ENCODE data around the gene APBB2.

DNA sequence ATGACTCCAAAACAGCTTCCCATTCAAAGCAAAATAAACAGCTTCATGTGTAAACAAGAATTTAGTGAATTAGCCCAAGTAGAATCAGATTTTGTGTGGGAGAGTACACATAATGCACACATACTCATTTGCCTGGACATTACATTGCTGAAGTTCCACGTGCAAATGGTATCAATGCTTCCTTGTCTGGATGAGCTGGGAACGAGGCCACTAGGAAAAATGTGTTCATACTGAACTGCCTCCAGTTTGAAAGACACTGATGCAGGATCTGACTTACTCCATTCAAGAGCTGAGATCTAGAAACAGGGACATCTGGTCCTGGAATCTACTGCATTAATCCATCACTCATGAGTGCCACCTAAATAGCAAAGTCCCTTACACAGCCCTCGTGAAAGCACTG lies 228.0 kb downstream of the APBB2 start:
- no peak for TF ChIP-seq ZBED1 (IDR thresholded peaks at IDR 0.05; ENCODE audit: borderline replicate concordance)
- TF ChIP-seq, protein P1, sequence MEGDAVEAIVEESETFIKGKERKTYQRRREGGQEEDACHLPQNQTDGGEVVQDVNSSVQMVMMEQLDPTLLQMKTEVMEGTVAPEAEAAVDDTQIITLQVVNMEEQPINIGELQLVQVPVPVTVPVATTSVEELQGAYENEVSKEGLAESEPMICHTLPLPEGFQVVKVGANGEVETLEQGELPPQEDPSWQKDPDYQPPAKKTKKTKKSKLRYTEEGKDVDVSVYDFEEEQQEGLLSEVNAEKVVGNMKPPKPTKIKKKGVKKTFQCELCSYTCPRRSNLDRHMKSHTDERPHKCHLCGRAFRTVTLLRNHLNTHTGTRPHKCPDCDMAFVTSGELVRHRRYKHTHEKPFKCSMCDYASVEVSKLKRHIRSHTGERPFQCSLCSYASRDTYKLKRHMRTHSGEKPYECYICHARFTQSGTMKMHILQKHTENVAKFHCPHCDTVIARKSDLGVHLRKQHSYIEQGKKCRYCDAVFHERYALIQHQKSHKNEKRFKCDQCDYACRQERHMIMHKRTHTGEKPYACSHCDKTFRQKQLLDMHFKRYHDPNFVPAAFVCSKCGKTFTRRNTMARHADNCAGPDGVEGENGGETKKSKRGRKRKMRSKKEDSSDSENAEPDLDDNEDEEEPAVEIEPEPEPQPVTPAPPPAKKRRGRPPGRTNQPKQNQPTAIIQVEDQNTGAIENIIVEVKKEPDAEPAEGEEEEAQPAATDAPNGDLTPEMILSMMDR (IDR thresholded peaks at IDR 0.05 in 2 of 3, conservative IDR thresholded peaks at IDR 0.05 in 1 of 3; ENCODE audit: control insufficient read depth in 2 of 3, extremely low read depth in 1 of 3, insufficient read depth in 1 of 3, low read depth in 3 of 3, low read length in 3 of 3), result no peak
- TF ChIP-seq, protein P2, sequence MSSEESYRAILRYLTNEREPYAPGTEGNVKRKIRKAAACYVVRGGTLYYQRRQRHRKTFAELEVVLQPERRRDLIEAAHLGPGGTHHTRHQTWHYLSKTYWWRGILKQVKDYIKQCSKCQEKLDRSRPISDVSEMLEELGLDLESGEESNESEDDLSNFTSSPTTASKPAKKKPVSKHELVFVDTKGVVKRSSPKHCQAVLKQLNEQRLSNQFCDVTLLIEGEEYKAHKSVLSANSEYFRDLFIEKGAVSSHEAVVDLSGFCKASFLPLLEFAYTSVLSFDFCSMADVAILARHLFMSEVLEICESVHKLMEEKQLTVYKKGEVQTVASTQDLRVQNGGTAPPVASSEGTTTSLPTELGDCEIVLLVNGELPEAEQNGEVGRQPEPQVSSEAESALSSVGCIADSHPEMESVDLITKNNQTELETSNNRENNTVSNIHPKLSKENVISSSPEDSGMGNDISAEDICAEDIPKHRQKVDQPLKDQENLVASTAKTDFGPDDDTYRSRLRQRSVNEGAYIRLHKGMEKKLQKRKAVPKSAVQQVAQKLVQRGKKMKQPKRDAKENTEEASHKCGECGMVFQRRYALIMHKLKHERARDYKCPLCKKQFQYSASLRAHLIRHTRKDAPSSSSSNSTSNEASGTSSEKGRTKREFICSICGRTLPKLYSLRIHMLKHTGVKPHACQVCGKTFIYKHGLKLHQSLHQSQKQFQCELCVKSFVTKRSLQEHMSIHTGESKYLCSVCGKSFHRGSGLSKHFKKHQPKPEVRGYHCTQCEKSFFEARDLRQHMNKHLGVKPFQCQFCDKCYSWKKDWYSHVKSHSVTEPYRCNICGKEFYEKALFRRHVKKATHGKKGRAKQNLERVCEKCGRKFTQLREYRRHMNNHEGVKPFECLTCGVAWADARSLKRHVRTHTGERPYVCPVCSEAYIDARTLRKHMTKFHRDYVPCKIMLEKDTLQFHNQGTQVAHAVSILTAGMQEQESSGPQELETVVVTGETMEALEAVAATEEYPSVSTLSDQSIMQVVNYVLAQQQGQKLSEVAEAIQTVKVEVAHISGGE (CRISPR knock-in tag; IDR thresholded peaks at IDR 0.05), result no peak
- TF ChIP-seq MXI1 (IDR thresholded peaks at IDR 0.05; ENCODE audit: low read depth, low read length), result no peak
- TF ChIP-seq, protein P3, sequence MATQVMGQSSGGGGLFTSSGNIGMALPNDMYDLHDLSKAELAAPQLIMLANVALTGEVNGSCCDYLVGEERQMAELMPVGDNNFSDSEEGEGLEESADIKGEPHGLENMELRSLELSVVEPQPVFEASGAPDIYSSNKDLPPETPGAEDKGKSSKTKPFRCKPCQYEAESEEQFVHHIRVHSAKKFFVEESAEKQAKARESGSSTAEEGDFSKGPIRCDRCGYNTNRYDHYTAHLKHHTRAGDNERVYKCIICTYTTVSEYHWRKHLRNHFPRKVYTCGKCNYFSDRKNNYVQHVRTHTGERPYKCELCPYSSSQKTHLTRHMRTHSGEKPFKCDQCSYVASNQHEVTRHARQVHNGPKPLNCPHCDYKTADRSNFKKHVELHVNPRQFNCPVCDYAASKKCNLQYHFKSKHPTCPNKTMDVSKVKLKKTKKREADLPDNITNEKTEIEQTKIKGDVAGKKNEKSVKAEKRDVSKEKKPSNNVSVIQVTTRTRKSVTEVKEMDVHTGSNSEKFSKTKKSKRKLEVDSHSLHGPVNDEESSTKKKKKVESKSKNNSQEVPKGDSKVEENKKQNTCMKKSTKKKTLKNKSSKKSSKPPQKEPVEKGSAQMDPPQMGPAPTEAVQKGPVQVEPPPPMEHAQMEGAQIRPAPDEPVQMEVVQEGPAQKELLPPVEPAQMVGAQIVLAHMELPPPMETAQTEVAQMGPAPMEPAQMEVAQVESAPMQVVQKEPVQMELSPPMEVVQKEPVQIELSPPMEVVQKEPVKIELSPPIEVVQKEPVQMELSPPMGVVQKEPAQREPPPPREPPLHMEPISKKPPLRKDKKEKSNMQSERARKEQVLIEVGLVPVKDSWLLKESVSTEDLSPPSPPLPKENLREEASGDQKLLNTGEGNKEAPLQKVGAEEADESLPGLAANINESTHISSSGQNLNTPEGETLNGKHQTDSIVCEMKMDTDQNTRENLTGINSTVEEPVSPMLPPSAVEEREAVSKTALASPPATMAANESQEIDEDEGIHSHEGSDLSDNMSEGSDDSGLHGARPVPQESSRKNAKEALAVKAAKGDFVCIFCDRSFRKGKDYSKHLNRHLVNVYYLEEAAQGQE (IDR thresholded peaks at IDR 0.05; ENCODE audit: low read depth, low read length), result no peak
- no peak for TF ChIP-seq ZBTB33 (IDR thresholded peaks at IDR 0.05)
- TF ChIP-seq POLR2A (IDR thresholded peaks at IDR 0.05; ENCODE audit: low read depth, low read length), result no peak
